ENCODE results near the gene REEP6.

GRCh38 chr19:1503089-1503924 lies 12.3 kb downstream of the REEP6 start:
- TF ChIP-seq, protein P1, sequence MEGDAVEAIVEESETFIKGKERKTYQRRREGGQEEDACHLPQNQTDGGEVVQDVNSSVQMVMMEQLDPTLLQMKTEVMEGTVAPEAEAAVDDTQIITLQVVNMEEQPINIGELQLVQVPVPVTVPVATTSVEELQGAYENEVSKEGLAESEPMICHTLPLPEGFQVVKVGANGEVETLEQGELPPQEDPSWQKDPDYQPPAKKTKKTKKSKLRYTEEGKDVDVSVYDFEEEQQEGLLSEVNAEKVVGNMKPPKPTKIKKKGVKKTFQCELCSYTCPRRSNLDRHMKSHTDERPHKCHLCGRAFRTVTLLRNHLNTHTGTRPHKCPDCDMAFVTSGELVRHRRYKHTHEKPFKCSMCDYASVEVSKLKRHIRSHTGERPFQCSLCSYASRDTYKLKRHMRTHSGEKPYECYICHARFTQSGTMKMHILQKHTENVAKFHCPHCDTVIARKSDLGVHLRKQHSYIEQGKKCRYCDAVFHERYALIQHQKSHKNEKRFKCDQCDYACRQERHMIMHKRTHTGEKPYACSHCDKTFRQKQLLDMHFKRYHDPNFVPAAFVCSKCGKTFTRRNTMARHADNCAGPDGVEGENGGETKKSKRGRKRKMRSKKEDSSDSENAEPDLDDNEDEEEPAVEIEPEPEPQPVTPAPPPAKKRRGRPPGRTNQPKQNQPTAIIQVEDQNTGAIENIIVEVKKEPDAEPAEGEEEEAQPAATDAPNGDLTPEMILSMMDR (IDR thresholded peaks at IDR 0.05): peak; percentile 33 to 70 (median 56)
- no peak for TF ChIP-seq POLR2A (IDR thresholded peaks at IDR 0.05)

Data from adrenal gland (tissue), 5 donors.